DOHH2 (cell line): ENCODE data around the gene CRAMP1.
"Not testable (repeated sequence)": the region's sequence is repeated elsewhere in the genome, so short reads cannot be mapped to it uniquely, and the experiment has no call there.

ENCODE experiments used
- H3F3A ChIP-seq: fragments of 200-600 bp; sonication (generic), shearing (Covaris generic); 2 replicates; pipeline ENCODE4 v1.6.0; 2016; ENCODE audit warnings: antibody characterized with exemption, mild to moderate bottlenecking; ENCODE audit not compliant: control insufficient read depth, insufficient read depth
- H3K27ac ChIP-seq: fragments of 200-600 bp; sonication (generic); 2 replicates; pipeline ENCODE4 v1.5.1; 2014; ENCODE audit warnings: low read depth, mild to moderate bottlenecking, low read length, moderate library complexity
- H3K27me3 ChIP-seq: fragments of 200-600 bp; sonication (generic); 2 replicates; pipeline ENCODE4 v1.6.1; 2014; ENCODE audit warnings: mild to moderate bottlenecking, low read length, mixed read lengths; ENCODE audit not compliant: control insufficient read depth
- H3K36me3 ChIP-seq: fragments of 200-600 bp; sonication (generic); 2 replicates; pipeline ENCODE4 v1.6.1; 2014; ENCODE audit warnings: mild to moderate bottlenecking, low read length, moderate library complexity, mixed read lengths; ENCODE audit not compliant: control insufficient read depth
- H3K4me1 ChIP-seq: fragments of 200-600 bp; sonication (generic); 2 replicates; pipeline ENCODE4 v1.6.1; 2014; ENCODE audit warnings: mild to moderate bottlenecking, low read length, mixed read lengths; ENCODE audit not compliant: control insufficient read depth
- H3K4me2 ChIP-seq: fragments of 200-600 bp; sonication (generic); 2 replicates; pipeline ENCODE4 v1.6.0; 2014; ENCODE audit warnings: mild to moderate bottlenecking, low read length, moderate library complexity
- H3K4me3 ChIP-seq: fragments of 200-600 bp; sonication (generic); 2 replicates; pipeline ENCODE4 v1.5.1; 2014; ENCODE audit warnings: mild to moderate bottlenecking, low read length, mixed read lengths
- H3K79me2 ChIP-seq: fragments of 200-600 bp; sonication (generic); 2 replicates; pipeline ENCODE4 v1.6.1; 2014; ENCODE audit warnings: mild to moderate bottlenecking, low read length, mixed read lengths; ENCODE audit not compliant: control insufficient read depth
- H3K9me2 ChIP-seq: fragments of 200-600 bp; sonication (generic); replicated peaks from 2 replicates; pipeline ENCODE4 v1.6.1; 2014; ENCODE audit warnings: mild to moderate bottlenecking, low read length, mixed read lengths; ENCODE audit not compliant: control insufficient read depth
- H3K9me3 ChIP-seq: fragments of 200-600 bp; sonication (generic); 2 replicates; pipeline ENCODE4 v1.6.1; 2014; ENCODE audit warnings: antibody characterized with exemption, low read length, mixed read lengths; ENCODE audit not compliant: control insufficient read depth, insufficient read depth
- H4K20me1 ChIP-seq: fragments of 200-600 bp; sonication (generic); 2 replicates; pipeline ENCODE4 v1.6.0; 2014; ENCODE audit warnings: low read depth, mild to moderate bottlenecking, antibody characterized with exemption, low read length, moderate library complexity; ENCODE audit not compliant: control insufficient read depth, insufficient read depth
- CTCF ChIP-seq: fragments of 200-600 bp; sonication (generic); IDR thresholded peaks from one replicate; pipeline ENCODE4 v1.5.1; 2014; ENCODE audit warnings: antibody characterized with exemption, mild to moderate bottlenecking, low read depth, low read length; ENCODE audit not compliant: poor library complexity, severe bottlenecking
- EZH2phosphoT487 ChIP-seq: fragments of 200-600 bp; sonication (generic); IDR thresholded peaks from 2 replicates; pipeline ENCODE4 v1.6.1; 2017; ENCODE audit warnings: borderline replicate concordance, mild to moderate bottlenecking, antibody characterized with exemption, low read length, moderate library complexity, mixed read lengths

Gene CRAMP1

GRCh38 chr16:1590930-1591705, 21.0 kb upstream of the CRAMP1 start:
- Histone ChIP-seq H4K20me1 (no peaks in the 10 kb centered on the region), H3K36me3 (no peaks in the 10 kb centered on the region), H3K4me1 (no peaks in the 10 kb centered on the region), H3K4me2 (no peak overlapping the region), H3F3A (no peaks in the 10 kb centered on the region), H3K4me3 (no peak overlapping the region), H3K9me3 (no peaks in the 10 kb centered on the region), H3K27me3 (no peaks in the 10 kb centered on the region), H3K79me2 (no peaks in the 10 kb centered on the region), H3K9me2 (no peaks in the 10 kb centered on the region), H3K27ac (no peak overlapping the region)
- TF ChIP-seq CTCF (no peak), EZH2phosphoT487 (no peak)

GRCh38 chr16:1592446-1592845, 19.7 kb upstream of the CRAMP1 start:
- Histone ChIP-seq H3K9me3 (no peaks in the 10 kb centered on the region), H3F3A (no peaks in the 10 kb centered on the region), H3K79me2 (no peaks in the 10 kb centered on the region), H3K36me3 (no peaks in the 10 kb centered on the region), H3K27me3 (no peaks in the 10 kb centered on the region), H3K4me3 (no peak overlapping the region), H4K20me1 (no peaks in the 10 kb centered on the region), H3K4me2 (no peak overlapping the region), H3K9me2 (no peaks in the 10 kb centered on the region), H3K27ac (no peak overlapping the region), H3K4me1 (no peaks in the 10 kb centered on the region)
- TF ChIP-seq EZH2phosphoT487: no peak
- TF ChIP-seq CTCF: no peak

- not testable (repeated sequence) for H4K20me1 ChIP-seq, H3K27ac ChIP-seq, H3F3A ChIP-seq, H3K27me3 ChIP-seq, H3K79me2 ChIP-seq, H3K4me2 ChIP-seq, H3K4me1 ChIP-seq, H3K36me3 ChIP-seq, H3K9me2 ChIP-seq, H3K4me3 ChIP-seq, H3K9me3 ChIP-seq
These were observed 16.6 kb upstream of the CRAMP1 start for GRCh38 chr16:1595511-1595910.

GRCh38 chr16:1596516-1596915, 15.6 kb upstream of the CRAMP1 start:
- no peaks in the 10 kb centered on the region for H4K20me1 ChIP-seq
- no peaks in the 10 kb centered on the region for H3K4me1 ChIP-seq
- no peak overlapping the region for H3K4me3 ChIP-seq
- H3K36me3 ChIP-seq: no peaks in the 10 kb centered on the region
- no peaks in the 10 kb centered on the region for H3K79me2 ChIP-seq
- H3F3A ChIP-seq: no peaks in the 10 kb centered on the region
- no peaks in the 10 kb centered on the region for H3K9me3 ChIP-seq
- TF ChIP-seq CTCF: no peak
- TF ChIP-seq EZH2phosphoT487: no peak
- no peaks in the 10 kb centered on the region for H3K9me2 ChIP-seq
- no peak overlapping the region for H3K4me2 ChIP-seq
- H3K27me3 ChIP-seq: no peaks in the 10 kb centered on the region
- no peak overlapping the region for H3K27ac ChIP-seq
